Measurements from ENCODE around the gene TMEM62. TPM values are rescaled to one million over a fixed set of nuclear protein-coding genes. Genes with fewer than 3 reads are reported as not detected.

Gene TMEM62
- total RNA-seq, 1 experiment from 2014 or later: 7.2 TPM

DNA sequence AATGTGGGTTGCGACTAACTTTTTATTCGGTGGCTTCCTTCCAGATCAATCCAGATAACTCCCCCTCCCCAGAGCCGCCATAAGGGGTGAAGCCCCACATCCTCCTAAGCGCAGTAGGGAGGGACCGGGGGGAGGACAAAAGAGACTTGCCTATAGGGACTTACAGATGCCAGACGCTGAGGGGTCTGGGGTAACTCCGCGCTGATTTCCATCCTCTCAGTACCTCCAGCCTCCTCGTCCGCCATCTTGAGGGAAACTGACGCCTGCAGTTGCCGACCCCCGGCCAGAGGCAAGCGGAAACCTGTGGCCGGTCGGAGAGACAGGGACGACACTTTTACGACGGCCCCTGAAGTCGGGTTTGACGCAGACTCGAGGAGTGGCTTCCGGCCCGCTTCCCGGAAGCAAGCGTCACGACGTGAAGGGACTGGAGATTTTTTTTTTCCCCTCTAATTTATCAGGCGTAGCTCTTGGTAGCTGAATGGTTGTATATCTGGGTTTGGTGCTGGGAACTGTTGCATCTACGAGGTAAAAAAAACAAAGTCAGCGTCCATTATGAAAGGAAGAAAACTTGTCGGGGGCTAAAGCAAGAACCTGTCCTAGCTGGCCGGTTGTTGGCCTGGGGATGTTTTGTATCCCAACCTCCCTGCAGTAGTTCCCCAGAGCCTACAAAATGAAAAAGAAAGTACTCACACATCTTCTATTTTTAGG, 27.5 kb upstream of the TMEM62 start, which contains the start of gene UBR1:
TSS of gene UBR1 (minus strand) at position 261 of the 708 bp plus-strand sequence. CDS start at position 245, 16 bp downstream.
- H3K27me3 Mint-ChIP-seq (ENCODE audit: low read depth): peaks cover 6% of the 10 kb centered on the region
- Histone ChIP-seq H2AFZ (ENCODE audit: low read length) (peak within 1 kb of the TSS; percentile 91), H2AK5ac (ENCODE audit: insufficient read length, low read length) (no peak within 1 kb of the TSS), H3K4me2 (ENCODE audit: insufficient read depth, insufficient read length, low read length) (peak within 1 kb of the TSS; percentile 99), H3K27ac (ENCODE audit: insufficient read length, low read depth, low read length) (no peak within 1 kb of the TSS), H3K4me1 (ENCODE audit: insufficient read depth, low read length) (no peaks in the 10 kb centered on the region), H3K9ac (ENCODE audit: extremely low read depth, insufficient read length, low read length) (peak within 1 kb of the TSS; percentile 91), H2BK12ac (ENCODE audit: insufficient read length, low read depth, low read length) (no peak within 1 kb of the TSS), H3K27me3 (ENCODE audit: insufficient read depth, low read length) (no peaks in the 10 kb centered on the region), H3K79me2 (ENCODE audit: insufficient read depth, low read length) (peaks cover 1% of the 10 kb centered on the region; the same call in 1 of the 2 replicates), H2BK20ac (ENCODE audit: low read depth, low read length, poor library complexity, severe bottlenecking) (no peak within 1 kb of the TSS), H3K14ac (ENCODE audit: insufficient read depth, low read length) (peak within 1 kb of the TSS; percentile 81; the same call in 1 of the 2 replicates), H3K18ac (ENCODE audit: insufficient read length, low read depth, low read length) (peak within 1 kb of the TSS; percentile 81), H4K5ac (ENCODE audit: insufficient read length, low read depth, low read length) (no peak within 1 kb of the TSS), H4K91ac (ENCODE audit: insufficient read length, low read depth, low read length) (no peak within 1 kb of the TSS), H2BK5ac (ENCODE audit: insufficient read length, low read length) (no peak within 1 kb of the TSS), H3K56ac (ENCODE audit: insufficient read length, low read depth, low read length) (no peak within 1 kb of the TSS), H3K23me2 (ENCODE audit: insufficient read length, low read depth, low read length, poor library complexity, severe bottlenecking) (peaks cover 8% of the 10 kb centered on the region), H3K79me1 (ENCODE audit: insufficient read depth, low read depth, low read length, poor library complexity, severe bottlenecking) (peaks cover 9% of the 10 kb centered on the region), H2BK120ac (ENCODE audit: low read depth, low read length, poor library complexity, severe bottlenecking) (no peak within 1 kb of the TSS), H4K8ac (replicated peaks; ENCODE audit: insufficient read length, low read depth, low read length) (no peak within 1 kb of the TSS), H3T11ph (ENCODE audit: low read length) (no peak within 1 kb of the TSS), H3K4ac (ENCODE audit: low read depth, low read length) (no peak within 1 kb of the TSS), H3K23ac (ENCODE audit: insufficient read length, low read depth, low read length) (no peak within 1 kb of the TSS), H3K9me3 (ENCODE audit: control insufficient read depth, low read depth, low read length) (no peaks in the 10 kb centered on the region), H2BK15ac (ENCODE audit: low read depth, low read length) (no peak within 1 kb of the TSS; the same call in 1 of the 2 replicates), H4K20me1 (ENCODE audit: control insufficient read depth, insufficient read depth, insufficient read length) (no peaks in the 10 kb centered on the region)
- peak within 1 kb of the TSS; percentile 94 to 98 for H3K4me3 Mint-ChIP-seq
- H3K27ac Mint-ChIP-seq: peak within 1 kb of the TSS; percentile 34 to 98 (median 96)
- TF ChIP-seq, protein P1, sequence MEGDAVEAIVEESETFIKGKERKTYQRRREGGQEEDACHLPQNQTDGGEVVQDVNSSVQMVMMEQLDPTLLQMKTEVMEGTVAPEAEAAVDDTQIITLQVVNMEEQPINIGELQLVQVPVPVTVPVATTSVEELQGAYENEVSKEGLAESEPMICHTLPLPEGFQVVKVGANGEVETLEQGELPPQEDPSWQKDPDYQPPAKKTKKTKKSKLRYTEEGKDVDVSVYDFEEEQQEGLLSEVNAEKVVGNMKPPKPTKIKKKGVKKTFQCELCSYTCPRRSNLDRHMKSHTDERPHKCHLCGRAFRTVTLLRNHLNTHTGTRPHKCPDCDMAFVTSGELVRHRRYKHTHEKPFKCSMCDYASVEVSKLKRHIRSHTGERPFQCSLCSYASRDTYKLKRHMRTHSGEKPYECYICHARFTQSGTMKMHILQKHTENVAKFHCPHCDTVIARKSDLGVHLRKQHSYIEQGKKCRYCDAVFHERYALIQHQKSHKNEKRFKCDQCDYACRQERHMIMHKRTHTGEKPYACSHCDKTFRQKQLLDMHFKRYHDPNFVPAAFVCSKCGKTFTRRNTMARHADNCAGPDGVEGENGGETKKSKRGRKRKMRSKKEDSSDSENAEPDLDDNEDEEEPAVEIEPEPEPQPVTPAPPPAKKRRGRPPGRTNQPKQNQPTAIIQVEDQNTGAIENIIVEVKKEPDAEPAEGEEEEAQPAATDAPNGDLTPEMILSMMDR (conservative IDR thresholded peaks at IDR 0.05): no peak
- H3K9me3 Mint-ChIP-seq: no peaks in the 10 kb centered on the region
- WGBS (ENCODE audit: extremely low coverage, insufficient read length, low lambda C conversion rate): no CpG with 5 or more reads among the region's 33 CpGs
- DNase-seq: peak; percentile 95
- peaks cover 11 to 13% of the 10 kb centered on the region in 2 experiments for H3K4me1 Mint-ChIP-seq
- H3K36me3 Mint-ChIP-seq (ENCODE audit: insufficient read depth in 1 of 3, low read depth in 3 of 3): peaks cover 2 to 16% (median 14%) of the 10 kb centered on the region in 3 experiments; a peak in 4 of 7 replicates

Measured in H9 (cell line).